Measurements from ENCODE around the gene HAGHL. TPM values are rescaled to one million over a fixed set of nuclear protein-coding genes. Genes with fewer than 3 reads are reported as not detected.
A peak's percentile ranks its signal among the peaks of the same experiment; 100 is the strongest.

Gene HAGHL
- total RNA-seq, 1 donor from 2014 or later = 8.9 TPM

- Histone ChIP-seq H3K4me3 (no peak overlapping the region), H3K27me3 (peaks cover 16% of the 10 kb centered on the region), H3K36me3 (no peaks in the 10 kb centered on the region), H3K4me1 (peaks cover 31% of the 10 kb centered on the region), H3K27ac (no peak overlapping the region), H3K9me3 (no peaks in the 10 kb centered on the region)
- TF ChIP-seq CTCF (IDR thresholded peaks at IDR 0.05) = no peak
- intact Hi-C loops (cut with DNase I) = no loop called here
- DNase-seq (no peak), ATAC-seq (no peak)
Measured at GRCh38 chr16:725041-725376, 1.9 kb upstream of the HAGHL start.

- DNase-seq (no peak), ATAC-seq (no peak)
- H3K27me3 ChIP-seq = peaks cover 16% of the 10 kb centered on the region
- H3K4me1 ChIP-seq = peaks cover 27% of the 10 kb centered on the region
- no peaks in the 10 kb centered on the region for H3K9me3 ChIP-seq
- no peaks in the 10 kb centered on the region for H3K36me3 ChIP-seq
- intact Hi-C loops (cut with DNase I) = no loop called here
- H3K4me3 ChIP-seq = no peak overlapping the region
- no peak for TF ChIP-seq CTCF (IDR thresholded peaks at IDR 0.05)
- no peak overlapping the region for H3K27ac ChIP-seq
Measured at GRCh38 chr16:725463-726187, 1.3 kb upstream of the HAGHL start.

GRCh38 chr16:726188-726437 is 793 bp upstream of the HAGHL start:
- intact Hi-C loops (cut with DNase I) = no loop called here
- Histone ChIP-seq H3K27ac (no peak overlapping the region), H3K27me3 (peaks cover 16% of the 10 kb centered on the region), H3K9me3 (no peaks in the 10 kb centered on the region), H3K4me1 (peaks cover 27% of the 10 kb centered on the region), H3K4me3 (peak overlapping the region; percentile 58), H3K36me3 (no peaks in the 10 kb centered on the region)
- no peak for TF ChIP-seq CTCF (IDR thresholded peaks at IDR 0.05)
- no peak for ATAC-seq
- no peak for DNase-seq

GRCh38 chr16:727291-727977 is 528 bp downstream of the HAGHL start:
- Histone ChIP-seq H3K27me3 (peaks cover 16% of the 10 kb centered on the region), H3K4me3 (peak overlapping the region; percentile 58), H3K27ac (peak overlapping the region; percentile 47), H3K4me1 (peaks cover 20% of the 10 kb centered on the region), H3K9me3 (no peaks in the 10 kb centered on the region), H3K36me3 (peaks cover 8% of the 10 kb centered on the region)
- TF ChIP-seq CTCF (IDR thresholded peaks at IDR 0.05) = no peak
- intact Hi-C loops (cut with DNase I) = no loop called here
- DNase-seq (no peak), ATAC-seq (peak; percentile 1)

GRCh38 chr16:728131-728889 is 1.4 kb downstream of the HAGHL start:
- peak overlapping the region; percentile 58 for H3K4me3 ChIP-seq
- H3K4me1 ChIP-seq = peaks cover 20% of the 10 kb centered on the region
- intact Hi-C loops (cut with DNase I) = no loop called here

More at GRCh38 chr16:728131-728889, 1.4 kb downstream of the HAGHL start:
- Histone ChIP-seq H3K27ac (no peak overlapping the region), H3K27me3 (peaks cover 16% of the 10 kb centered on the region), H3K36me3 (peaks cover 8% of the 10 kb centered on the region), H3K9me3 (no peaks in the 10 kb centered on the region)
- ATAC-seq (peak; percentile 69), DNase-seq (peak; percentile 88)
- no peak for TF ChIP-seq CTCF (IDR thresholded peaks at IDR 0.05)

All from upper lobe of right lung (tissue), 1 donor.